Myometrial cell (primary cell): ENCODE measurements around the gene TBX20. TPM values are rescaled to one million over a fixed set of nuclear protein-coding genes. Genes with fewer than 3 reads are reported as not detected.

ENCODE experiments used
- total RNA-seq: library from RNA; depleted of rRNA; stranded (reverse); fragments of >200 nt; gene quantifications from 2 replicates; pipeline ENCODE4 v1.2.3, GENCODE V29; 2015

TBX20 gene, protein sequence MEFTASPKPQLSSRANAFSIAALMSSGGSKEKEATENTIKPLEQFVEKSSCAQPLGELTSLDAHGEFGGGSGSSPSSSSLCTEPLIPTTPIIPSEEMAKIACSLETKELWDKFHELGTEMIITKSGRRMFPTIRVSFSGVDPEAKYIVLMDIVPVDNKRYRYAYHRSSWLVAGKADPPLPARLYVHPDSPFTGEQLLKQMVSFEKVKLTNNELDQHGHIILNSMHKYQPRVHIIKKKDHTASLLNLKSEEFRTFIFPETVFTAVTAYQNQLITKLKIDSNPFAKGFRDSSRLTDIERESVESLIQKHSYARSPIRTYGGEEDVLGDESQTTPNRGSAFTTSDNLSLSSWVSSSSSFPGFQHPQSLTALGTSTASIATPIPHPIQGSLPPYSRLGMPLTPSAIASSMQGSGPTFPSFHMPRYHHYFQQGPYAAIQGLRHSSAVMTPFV
- 0.53 TPM in 1 of 2 replicates, not detected in the other for total RNA-seq

DNA sequence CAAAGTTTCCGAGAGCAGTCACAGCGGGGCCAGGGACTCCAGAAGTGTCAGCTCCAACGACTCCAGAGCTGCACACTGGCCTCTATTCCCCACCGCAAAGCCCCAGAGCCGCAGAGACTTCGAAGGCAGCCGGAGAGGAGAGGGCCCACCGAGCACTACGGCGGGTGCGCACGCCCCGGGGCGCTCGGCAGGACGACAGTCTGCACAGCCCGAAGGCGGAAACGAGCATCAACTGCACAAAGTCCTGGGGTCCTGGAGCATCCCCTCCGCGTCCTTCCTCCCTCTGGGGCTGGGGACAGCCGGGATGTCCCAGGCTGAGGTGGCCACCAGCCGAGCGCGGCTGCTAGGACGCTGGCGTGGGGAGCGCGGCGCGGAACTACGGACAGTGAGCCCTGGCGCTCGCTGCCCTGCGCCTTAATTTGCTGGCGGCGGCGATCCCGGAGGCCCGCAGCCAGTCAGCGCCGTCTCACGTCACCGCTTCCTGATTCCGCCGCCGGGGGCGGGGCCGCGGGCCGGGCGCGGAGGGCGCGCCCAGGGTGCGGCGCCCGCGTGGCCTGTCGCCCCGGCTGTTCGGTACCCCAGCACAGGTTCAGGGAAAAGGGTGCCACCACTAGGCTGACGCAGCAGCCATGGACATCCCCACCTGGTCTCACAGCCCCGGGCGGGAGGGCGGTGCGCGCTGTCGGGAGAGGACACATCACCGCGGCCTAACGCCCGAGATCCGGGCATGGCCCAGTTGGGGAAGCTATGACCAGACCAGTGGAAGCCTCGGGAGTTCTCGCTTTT lies at the start of gene TBX20:
TBX20 (minus strand) TSS at position 391 of the 786 bp plus-strand sequence. CDS start 480 bp downstream, outside the sequence.

Other genes with a start within 250 kb of the TBX20 start
- gene DPY19L1, start 216.6 kb downstream of the TBX20 start, total RNA-seq = 26.8 and 27.1 TPM in 2 replicates